GM18867 (cell line): ENCODE measurements around the gene UNC5A.

Source experiments
- ATAC-seq: cut with Tn5 transposase; IDR thresholded peaks from one replicate; pipeline ENCODE4 v1.9.1; 2021; ENCODE audit warnings: mild to moderate bottlenecking, moderate library complexity; ENCODE audit not compliant: unreplicated experiment

UNC5A gene

GRCh38 chr5:176810081-176810597 lies at the start of gene UNC5A:
TSS of gene UNC5A (plus strand) at chr5:176810559. CDS start at chr5:176810751, 192 bp downstream.
- no peak for ATAC-seq

- ATAC-seq, result no peak
These were observed 48.6 kb upstream of the UNC5A start for GRCh38 chr5:176761755-176762154.

- ATAC-seq, result no peak
These were observed 47.9 kb upstream of the UNC5A start for GRCh38 chr5:176762489-176762888.

GRCh38 chr5:176765687-176766086 lies 44.7 kb upstream of the UNC5A start:
- no peak for ATAC-seq

- no peak for ATAC-seq
These were observed 42.0 kb upstream of the UNC5A start for GRCh38 chr5:176768174-176768970.

- no peak for ATAC-seq
These were observed 40.4 kb upstream of the UNC5A start for GRCh38 chr5:176769911-176770310.

- ATAC-seq, result no peak
These were observed 39.9 kb upstream of the UNC5A start for GRCh38 chr5:176770431-176770830.

GRCh38 chr5:176771102-176771845 lies 39.1 kb upstream of the UNC5A start:
- ATAC-seq, result no peak

- no peak for ATAC-seq
These were observed 37.8 kb upstream of the UNC5A start for GRCh38 chr5:176772271-176773210.

- no peak for ATAC-seq
These were observed 36.8 kb upstream of the UNC5A start for GRCh38 chr5:176773408-176774035.

- no peak for ATAC-seq
These were observed 35.9 kb upstream of the UNC5A start for GRCh38 chr5:176774216-176775171.

- ATAC-seq, result no peak
These were observed 35.0 kb upstream of the UNC5A start for GRCh38 chr5:176775409-176775808.

- ATAC-seq, result no peak
These were observed 34.1 kb upstream of the UNC5A start for GRCh38 chr5:176776141-176776865.

- ATAC-seq, result no peak
These were observed 33.4 kb upstream of the UNC5A start for GRCh38 chr5:176776916-176777315.

GRCh38 chr5:176778921-176779465 lies 31.4 kb upstream of the UNC5A start:
- no peak for ATAC-seq

GRCh38 chr5:176779537-176779936 lies 30.8 kb upstream of the UNC5A start:
- no peak for ATAC-seq

GRCh38 chr5:176780176-176781053 lies 29.9 kb upstream of the UNC5A start:
- ATAC-seq, result no peak

GRCh38 chr5:176781054-176781375 lies 29.3 kb upstream of the UNC5A start:
- no peak for ATAC-seq
